22Rv1 (cell line): Measurements from ENCODE around the gene CNOT1.

Experiments used
- CTCF ChIP-seq: fragments of 450-650 bp; IDR thresholded peaks from 2 replicates; pipeline ENCODE4 v1.5.1; 2017; ENCODE audit warnings: mild to moderate bottlenecking
- ZFX ChIP-seq: fragments of 450-650 bp; IDR thresholded peaks from 2 replicates; pipeline ENCODE4 v1.6.1; 2017; ENCODE audit warnings: antibody characterized with exemption, borderline replicate concordance

GRCh38 chr16:58584831-58585505 is 44.7 kb downstream of the CNOT1 start:
- TF ChIP-seq CTCF (no peak), ZFX (no peak)
